Iris pigment epithelial cell (primary cell): Measurements from ENCODE around the gene PIK3R1.

ENCODE experiments used
- DNase-seq: peaks from one replicate; pipeline ENCODE4 v3.0.0-alpha.2; 2011; ENCODE audit warnings: low read depth

The PIK3R1 gene

GRCh38 chr5:68252673-68253623 is 37.4 kb downstream of the PIK3R1 start:
- DNase-seq: peak; percentile 76

GRCh38 chr5:68253624-68254585 is 38.3 kb downstream of the PIK3R1 start:
- no peak for DNase-seq

GRCh38 chr5:68254810-68255209 is 39.3 kb downstream of the PIK3R1 start:
- no peak for DNase-seq

- no peak for DNase-seq
Measured at GRCh38 chr5:68255305-68256120, 40.0 kb downstream of the PIK3R1 start.

- DNase-seq: no peak
Measured at GRCh38 chr5:68257210-68257609, 41.7 kb downstream of the PIK3R1 start.

- no peak for DNase-seq
Measured at GRCh38 chr5:68258531-68258930, 43.0 kb downstream of the PIK3R1 start.

GRCh38 chr5:68259700-68260099 is 44.1 kb downstream of the PIK3R1 start:
- no peak for DNase-seq

GRCh38 chr5:68260467-68260866 is 44.9 kb downstream of the PIK3R1 start:
- DNase-seq: no peak

- DNase-seq: no peak
Measured at GRCh38 chr5:68261169-68261568, 45.6 kb downstream of the PIK3R1 start.

- peak; percentile 44 for DNase-seq
Measured at GRCh38 chr5:68261569-68262065, 46.1 kb downstream of the PIK3R1 start.

GRCh38 chr5:68264024-68264956 is 48.7 kb downstream of the PIK3R1 start:
- peak; percentile 78 for DNase-seq

- no peak for DNase-seq
Measured at GRCh38 chr5:68265347-68265746, 49.8 kb downstream of the PIK3R1 start.

- peak; percentile 26 for DNase-seq
Measured at GRCh38 chr5:68265822-68266395, 50.4 kb downstream of the PIK3R1 start.

- DNase-seq: peak; percentile 63
Measured at GRCh38 chr5:68266457-68266856, 50.9 kb downstream of the PIK3R1 start.

- DNase-seq: no peak
Measured at GRCh38 chr5:68267066-68267465, 51.5 kb downstream of the PIK3R1 start.

- DNase-seq: no peak
Measured at GRCh38 chr5:68268101-68268851, 52.7 kb downstream of the PIK3R1 start.

- no peak for DNase-seq
Measured at GRCh38 chr5:68268852-68269130, 53.2 kb downstream of the PIK3R1 start.

GRCh38 chr5:68269820-68270219 is 54.3 kb downstream of the PIK3R1 start:
- DNase-seq: no peak

- no peak for DNase-seq
Measured at GRCh38 chr5:68270399-68270975, 54.9 kb downstream of the PIK3R1 start.
